Smooth muscle cell of the brain vasculature (primary cell): ENCODE measurements around the gene ASF1B.

Source experiments
- DNase-seq: peaks from one replicate; pipeline ENCODE4 v3.0.0-alpha.2; 2012; ENCODE audit warnings: low read depth, low spot score

The ASF1B gene

GRCh38 chr19:14088634-14089411, 47.6 kb downstream of the ASF1B start:
- no peak for DNase-seq

GRCh38 chr19:14086098-14086497, 50.3 kb downstream of the ASF1B start:
- DNase-seq: no peak

GRCh38 chr19:14085309-14085995, 50.9 kb downstream of the ASF1B start, which contains the start of gene C19orf67:
TSS of gene C19orf67 (minus strand) at chr19:14085783. CDS start at chr19:14085627, 156 bp downstream.
- DNase-seq: no peak

GRCh38 chr19:14082675-14082960, 53.8 kb downstream of the ASF1B start:
- no peak for DNase-seq

GRCh38 chr19:14081797-14082674, 54.4 kb downstream of the ASF1B start:
- no peak for DNase-seq

GRCh38 chr19:14080887-14081796, 55.2 kb downstream of the ASF1B start:
- peak; percentile 100 for DNase-seq

- DNase-seq: no peak
Measured at GRCh38 chr19:14078411-14078810, 58.0 kb downstream of the ASF1B start.

GRCh38 chr19:14073925-14074838, 62.2 kb downstream of the ASF1B start:
- DNase-seq: no peak

- DNase-seq: peak; percentile 36
Measured at GRCh38 chr19:14073261-14073924, 63.0 kb downstream of the ASF1B start.

- no peak for DNase-seq
Measured at GRCh38 chr19:14072535-14073260, 63.7 kb downstream of the ASF1B start, which contains the start of gene MISP3. TSS of gene MISP3 (plus strand) at chr19:14072786. CDS start at chr19:14073310, 524 bp downstream.

- no peak for DNase-seq
Measured at GRCh38 chr19:14070268-14071050, 65.9 kb downstream of the ASF1B start.
